Measurements from ENCODE around the gene IGF2. TPM values are rescaled to one million over a fixed set of nuclear protein-coding genes. Genes with fewer than 3 reads are reported as not detected.

The IGF2 gene
- total and polyA plus RNA-seq, 7 donors, result 5.9 to 471 (median 60.2) TPM

GRCh38 chr11:2137202-2138067 lies 1.8 kb downstream of the IGF2 start:
- Histone ChIP-seq H3K9me3 (no peaks in the 10 kb centered on the region), H3K27me3 (ENCODE audit: insufficient read depth in 3 of 3, low read length in 2 of 3) (peaks cover 2 to 85% (median 25%) of the 10 kb centered on the region in 3 donors), H3K4me1 (no peaks in the 10 kb centered on the region), H3K4me3 (peak overlapping the region; percentile 55), H3K36me3 (ENCODE audit: insufficient read depth in 1 of 2, low read depth in 1 of 2) (no peaks in the 10 kb centered on the region), H3K27ac (no peak overlapping the region)
- DNase-seq (peak; percentile 68 to 81), ATAC-seq (peak; percentile 43 to 64 (median 55))
- WGBS, 3 donors, result 1 to 4% (median 1%) methylated on average over 32 to 50 of the region's 50 CpGs
- intact Hi-C loops (cut with DNase I), result no loop called here
- no peak for TF ChIP-seq CTCF (IDR thresholded peaks at IDR 0.05)

DNA sequence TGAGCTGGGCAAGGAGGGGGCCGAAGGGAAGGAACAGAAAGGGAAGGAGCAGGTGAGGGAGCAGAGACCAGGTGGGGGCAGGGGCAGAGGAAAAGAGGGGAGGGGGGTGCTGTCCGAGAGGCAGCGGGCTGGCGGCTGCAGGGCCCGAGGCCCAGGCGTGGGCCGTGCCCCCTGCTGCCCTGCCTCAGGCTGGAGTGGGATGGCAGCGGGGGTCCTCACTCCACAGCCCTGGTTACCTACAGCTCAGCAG lies 2.3 kb downstream of the IGF2 start:
- DNase-seq, result no peak
- Histone ChIP-seq H3K27ac (no peak overlapping the region), H3K9me3 (no peaks in the 10 kb centered on the region), H3K36me3 (ENCODE audit: insufficient read depth in 1 of 2, low read depth in 1 of 2) (no peaks in the 10 kb centered on the region), H3K27me3 (ENCODE audit: insufficient read depth in 3 of 3, low read length in 2 of 3) (peaks cover 0 to 80% (median 25%) of the 10 kb centered on the region in 3 donors), H3K4me3 (peak overlapping the region; percentile 55), H3K4me1 (no peaks in the 10 kb centered on the region)
- ATAC-seq, result peak in 1 of 4 donors; percentile 9
- no peak for TF ChIP-seq CTCF (IDR thresholded peaks at IDR 0.05)
- WGBS, 3 donors, result 55 to 77% methylated on average over 7 to 8 of the region's 8 CpGs; no CpG with 5 or more reads in 1 of the 3 donors
- intact Hi-C loops (cut with DNase I), result no loop called here

- no peak for ATAC-seq
- Histone ChIP-seq H3K27ac (no peak overlapping the region), H3K27me3 (ENCODE audit: insufficient read depth in 3 of 3, low read length in 2 of 3) (peaks cover 0 to 75% (median 25%) of the 10 kb centered on the region in 3 donors), H3K4me3 (peak overlapping the region; percentile 55), H3K9me3 (no peaks in the 10 kb centered on the region), H3K36me3 (ENCODE audit: insufficient read depth in 1 of 2, low read depth in 1 of 2) (no peaks in the 10 kb centered on the region), H3K4me1 (no peaks in the 10 kb centered on the region)
- intact Hi-C loops (cut with DNase I), result no loop called here
- WGBS, 3 donors, result 75 to 83% (median 77%) methylated on average over 24 of the region's 24 CpGs
- no peak for TF ChIP-seq CTCF (IDR thresholded peaks at IDR 0.05)
- DNase-seq, result peak; percentile 13 to 50
These were observed 2.8 kb downstream of the IGF2 start for GRCh38 chr11:2136209-2136951.

- intact Hi-C loops (cut with DNase I), result no loop called here
- H3K36me3 ChIP-seq (ENCODE audit: insufficient read depth in 1 of 2, low read depth in 1 of 2), result no peaks in the 10 kb centered on the region
- H3K27me3 ChIP-seq (ENCODE audit: insufficient read depth in 3 of 3, low read length in 2 of 3), result peaks cover 0 to 68% (median 20%) of the 10 kb centered on the region in 3 donors
- H3K27ac ChIP-seq, result no peak overlapping the region
- no peaks in the 10 kb centered on the region for H3K4me1 ChIP-seq
- peak; percentile 20 to 54 for DNase-seq
- TF ChIP-seq CTCF (IDR thresholded peaks at IDR 0.05), result no peak
- ATAC-seq, result no peak
- peak overlapping the region; percentile 55 for H3K4me3 ChIP-seq
- 71 to 78% (median 71%) methylated on average over 12 to 14 of the region's 14 CpGs for WGBS, 3 donors
- no peaks in the 10 kb centered on the region for H3K9me3 ChIP-seq
These were observed 3.5 kb downstream of the IGF2 start for GRCh38 chr11:2135648-2136201.
